GM21381 (cell line): Measurements from ENCODE around the gene MLN.

Source experiments
- ATAC-seq: cut with Tn5 transposase; IDR thresholded peaks from one replicate; pipeline ENCODE4 v1.9.1; 2021; ENCODE audit warnings: mild to moderate bottlenecking, moderate library complexity; ENCODE audit not compliant: unreplicated experiment

Gene MLN

GRCh38 chr6:33772902-33773472 lies 30.8 kb downstream of the MLN start:
- no peak for ATAC-seq

- ATAC-seq = no peak
Observed at GRCh38 chr6:33772082-33772830, 31.5 kb downstream of the MLN start.

- no peak for ATAC-seq
Observed at GRCh38 chr6:33771146-33772081, 32.4 kb downstream of the MLN start.

- ATAC-seq = no peak
Observed at GRCh38 chr6:33770833-33771145, 33.0 kb downstream of the MLN start.

- ATAC-seq = no peak
Observed at GRCh38 chr6:33770124-33770832, 33.5 kb downstream of the MLN start.

- ATAC-seq = no peak
Observed at GRCh38 chr6:33769248-33769821, 34.5 kb downstream of the MLN start.

GRCh38 chr6:33768644-33769120 lies 35.1 kb downstream of the MLN start:
- no peak for ATAC-seq

GRCh38 chr6:33766921-33767907 lies 36.6 kb downstream of the MLN start:
- no peak for ATAC-seq

- no peak for ATAC-seq
Observed at GRCh38 chr6:33765368-33765767, 38.4 kb downstream of the MLN start.

- no peak for ATAC-seq
Observed at GRCh38 chr6:33764036-33764435, 39.8 kb downstream of the MLN start.

GRCh38 chr6:33763483-33763882 lies 40.3 kb downstream of the MLN start:
- ATAC-seq = no peak

GRCh38 chr6:33762713-33763112 lies 41.1 kb downstream of the MLN start:
- no peak for ATAC-seq

GRCh38 chr6:33761922-33762629 lies 41.7 kb downstream of the MLN start:
- ATAC-seq = no peak

- no peak for ATAC-seq
Observed at GRCh38 chr6:33761581-33761921, 42.3 kb downstream of the MLN start.

GRCh38 chr6:33759887-33760629 lies 43.7 kb downstream of the MLN start:
- ATAC-seq = no peak

GRCh38 chr6:33758815-33759216 lies 45.0 kb downstream of the MLN start:
- ATAC-seq = no peak

GRCh38 chr6:33757906-33758305 lies 45.9 kb downstream of the MLN start:
- no peak for ATAC-seq

- no peak for ATAC-seq
Observed at GRCh38 chr6:33757113-33757512, 46.7 kb downstream of the MLN start.
